Muscle layer of colon (tissue), 2 donors: ENCODE measurements around the gene MRTFB.

Experiments used
- H3K27ac ChIP-seq: one replicate; pipeline ENCODE4 v1.7.0; 2013; ENCODE audit warnings: low read depth, mild to moderate bottlenecking, low read length, moderate library complexity
- H3K27me3 ChIP-seq, 2 donors: one replicate each; pipeline ENCODE4 v1.7.0; 2013; ENCODE audit warnings: low read length in 2 of 2, mild to moderate bottlenecking in 2 of 2; ENCODE audit not compliant: insufficient read depth in 2 of 2, control insufficient read depth in 1 of 2
- H3K36me3 ChIP-seq: one replicate; pipeline ENCODE4 v1.7.0; 2013; ENCODE audit warnings: mild to moderate bottlenecking, low read length; ENCODE audit not compliant: insufficient read depth
- H3K4me1 ChIP-seq: one replicate; pipeline ENCODE4 v1.7.0; 2013; ENCODE audit warnings: mild to moderate bottlenecking, low read length; ENCODE audit not compliant: insufficient read depth
- H3K4me3 ChIP-seq, 2 donors: one replicate each; pipeline ENCODE4 v1.7.0; 2013; ENCODE audit warnings: low read length in 2 of 2, low read depth in 1 of 2, mild to moderate bottlenecking in 1 of 2, moderate library complexity in 1 of 2
- H3K9ac ChIP-seq: one replicate; pipeline ENCODE4 v1.7.0; 2013; ENCODE audit warnings: low read length
- H3K9me3 ChIP-seq: one replicate; pipeline ENCODE4 v1.7.0; 2013; ENCODE audit warnings: mild to moderate bottlenecking, low read length
- donor health status: abdominal sarcoma.
- donor health status: Adenocarcinoma of cecum.

Gene MRTFB

DNA sequence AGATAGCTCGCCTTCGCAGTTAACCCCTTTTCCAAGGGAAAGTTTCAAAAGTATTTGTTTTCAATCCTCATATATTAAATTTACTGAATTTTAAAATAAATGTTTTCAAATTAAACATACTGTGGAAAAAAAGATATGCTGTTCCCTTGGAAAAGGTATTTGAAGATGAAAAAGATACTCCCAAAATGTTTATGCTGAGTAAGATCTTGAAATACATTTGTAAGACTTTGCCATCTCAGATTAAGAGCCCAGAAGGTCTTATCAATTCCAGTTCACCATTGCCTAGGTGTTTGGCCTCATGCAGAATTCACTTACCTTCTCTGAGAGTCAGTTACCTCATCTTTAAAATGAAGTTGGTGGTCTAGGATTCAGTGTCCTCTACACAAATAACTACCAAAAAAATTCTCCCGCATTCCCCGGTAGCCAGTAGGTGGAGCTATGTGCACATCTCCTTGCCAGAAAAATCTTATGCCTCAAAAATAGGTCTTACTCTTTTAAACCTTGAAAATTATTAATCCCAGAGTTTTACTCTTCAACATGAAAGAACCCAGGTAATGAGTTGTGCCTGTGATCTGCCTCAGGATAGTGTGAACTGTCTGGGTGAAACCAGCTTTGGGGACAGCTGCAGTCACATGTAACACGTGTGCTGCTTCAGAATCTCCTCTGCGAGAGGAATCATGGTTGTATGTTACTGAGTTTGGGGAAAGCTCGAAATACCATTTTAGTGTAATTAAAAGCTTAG lies 178.3 kb downstream of the MRTFB start:
- Histone ChIP-seq H3K4me3 (no peak overlapping the region), H3K27ac (no peak overlapping the region), H3K27me3 (no peaks in the 10 kb centered on the region), H3K9me3 (no peaks in the 10 kb centered on the region), H3K9ac (no peak overlapping the region), H3K4me1 (no peaks in the 10 kb centered on the region), H3K36me3 (peaks cover 69% of the 10 kb centered on the region)

DNA sequence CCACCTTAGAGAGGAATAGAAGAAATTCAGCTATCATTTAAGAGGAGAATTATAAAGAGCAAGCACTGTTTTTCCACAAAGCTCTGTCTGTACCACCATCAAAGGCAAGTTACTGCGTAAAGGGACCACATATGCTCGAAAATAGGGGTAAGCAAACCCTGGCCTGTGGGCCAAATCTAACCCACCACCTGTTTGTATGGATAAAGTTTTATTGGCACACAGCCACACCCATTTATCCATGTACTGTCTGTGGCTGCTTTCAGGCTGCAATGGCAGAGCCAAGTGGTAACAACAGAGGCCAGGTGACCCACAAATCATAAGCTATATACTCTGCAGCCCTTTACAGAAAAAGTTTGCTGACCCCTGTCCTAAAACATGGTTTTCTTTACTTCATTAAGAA lies 180.3 kb downstream of the MRTFB start:
- peaks cover 61% of the 10 kb centered on the region for H3K36me3 ChIP-seq
- no peaks in the 10 kb centered on the region for H3K27me3 ChIP-seq
- no peak overlapping the region for H3K9ac ChIP-seq
- H3K4me3 ChIP-seq: no peak overlapping the region
- no peaks in the 10 kb centered on the region for H3K9me3 ChIP-seq
- H3K4me1 ChIP-seq: no peaks in the 10 kb centered on the region
- H3K27ac ChIP-seq: no peak overlapping the region

DNA sequence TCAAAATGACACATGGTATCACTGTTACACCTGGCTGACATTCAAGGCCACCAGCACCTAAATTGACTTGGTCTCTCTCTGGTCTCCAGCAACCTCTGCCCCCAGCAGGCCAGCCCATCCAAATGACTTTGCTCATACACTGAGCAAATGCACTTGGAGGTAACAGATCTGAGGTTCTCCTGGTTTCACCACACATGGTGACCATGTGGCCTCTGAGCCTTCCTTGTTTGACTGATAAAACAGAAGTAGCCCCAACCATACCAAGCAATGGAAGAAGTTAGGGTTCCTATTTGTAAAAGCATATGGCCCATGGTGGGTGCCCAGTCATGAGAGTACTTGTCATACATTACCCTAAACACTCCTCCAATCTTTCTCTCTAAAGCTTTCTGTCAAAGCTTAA lies 181.7 kb downstream of the MRTFB start:
- Histone ChIP-seq H3K4me3 (no peak overlapping the region), H3K27me3 (no peaks in the 10 kb centered on the region), H3K9ac (no peak overlapping the region), H3K9me3 (no peaks in the 10 kb centered on the region), H3K27ac (no peak overlapping the region), H3K4me1 (no peaks in the 10 kb centered on the region), H3K36me3 (peaks cover 55% of the 10 kb centered on the region)

DNA sequence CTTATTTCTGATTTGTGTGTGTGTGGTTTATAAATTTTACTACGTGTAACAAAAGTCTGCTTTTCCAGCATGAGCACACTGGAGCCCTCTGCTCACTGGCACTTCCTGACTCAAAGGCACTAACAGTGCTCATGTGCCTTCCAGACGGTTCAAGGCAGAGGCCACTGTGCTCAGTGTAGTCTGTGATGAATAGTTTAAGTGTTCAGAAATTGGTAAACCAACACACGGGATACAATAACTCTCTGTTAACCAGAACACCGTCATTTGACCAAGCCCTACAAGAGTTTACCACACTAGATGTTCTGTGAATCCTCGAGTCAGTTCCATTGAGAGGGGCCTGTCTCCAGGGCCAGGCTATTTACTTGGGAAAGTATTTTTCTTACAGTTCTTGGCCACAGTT lies 191.9 kb downstream of the MRTFB start:
- H3K36me3 ChIP-seq: peaks cover 41% of the 10 kb centered on the region

DNA sequence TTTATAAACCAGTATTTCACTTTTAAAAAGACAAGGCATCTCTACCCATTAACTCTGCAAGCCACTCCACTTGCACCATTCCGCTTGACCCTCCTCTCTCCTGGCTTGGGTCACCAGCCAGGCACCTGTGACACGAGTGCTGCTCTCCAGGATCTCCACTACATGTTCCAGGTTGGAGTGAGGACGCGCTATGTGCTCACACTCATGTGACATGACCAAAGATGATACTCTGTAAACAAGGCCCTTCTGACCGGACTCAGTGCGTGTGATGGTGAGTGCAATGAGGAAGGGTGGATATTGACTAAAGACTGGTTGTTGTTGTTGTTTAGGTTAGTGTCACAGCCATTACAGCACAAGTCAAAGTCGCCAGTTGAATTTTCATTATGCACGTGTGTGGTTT lies 192.7 kb downstream of the MRTFB start:
- H3K36me3 ChIP-seq: peaks cover 38% of the 10 kb centered on the region
- no peaks in the 10 kb centered on the region for H3K4me1 ChIP-seq
- H3K9ac ChIP-seq: no peak overlapping the region
- no peaks in the 10 kb centered on the region for H3K9me3 ChIP-seq
- no peak overlapping the region for H3K27ac ChIP-seq
- no peak overlapping the region for H3K4me3 ChIP-seq
- H3K27me3 ChIP-seq: no peaks in the 10 kb centered on the region

More for the DNA sequence above, 191.9 kb downstream of the MRTFB start:
- Histone ChIP-seq H3K27ac (no peak overlapping the region), H3K9me3 (no peaks in the 10 kb centered on the region), H3K9ac (no peak overlapping the region), H3K4me1 (no peaks in the 10 kb centered on the region), H3K27me3 (no peaks in the 10 kb centered on the region), H3K4me3 (no peak overlapping the region)

DNA sequence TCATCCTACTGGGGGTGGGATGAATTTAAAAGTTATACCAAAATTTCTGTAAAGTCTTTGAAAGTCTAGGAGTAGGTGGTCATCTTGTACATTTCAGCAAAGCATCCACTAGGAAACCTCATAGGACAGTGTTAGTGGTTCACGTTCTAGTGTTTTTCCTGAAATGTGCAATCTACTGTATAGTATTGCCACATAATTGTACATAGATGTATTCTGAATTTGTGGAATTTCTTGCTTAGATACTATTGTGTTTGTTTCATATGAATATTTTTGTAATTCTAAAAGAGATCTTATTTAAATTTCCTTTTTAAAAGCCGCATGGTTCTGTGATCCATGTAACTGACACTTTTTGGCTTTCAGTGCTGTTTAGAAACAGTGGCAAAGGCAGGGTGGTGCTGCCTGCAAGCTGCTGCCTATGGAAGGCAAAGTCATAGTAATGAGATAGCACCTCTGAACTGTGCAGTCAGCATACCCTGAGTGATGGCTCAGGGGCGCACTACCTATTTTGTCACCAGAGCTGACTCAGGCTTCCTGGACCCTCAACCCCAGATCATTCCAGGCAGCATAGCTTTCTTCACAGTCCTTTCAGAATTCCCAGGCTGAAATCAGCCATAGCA lies 193.3 kb downstream of the MRTFB start:
- H3K4me1 ChIP-seq: no peaks in the 10 kb centered on the region
- H3K27me3 ChIP-seq: no peaks in the 10 kb centered on the region
- H3K4me3 ChIP-seq: no peak overlapping the region
- H3K9ac ChIP-seq: no peak overlapping the region
- no peaks in the 10 kb centered on the region for H3K9me3 ChIP-seq
- H3K36me3 ChIP-seq: peaks cover 38% of the 10 kb centered on the region
- H3K27ac ChIP-seq: no peak overlapping the region

DNA sequence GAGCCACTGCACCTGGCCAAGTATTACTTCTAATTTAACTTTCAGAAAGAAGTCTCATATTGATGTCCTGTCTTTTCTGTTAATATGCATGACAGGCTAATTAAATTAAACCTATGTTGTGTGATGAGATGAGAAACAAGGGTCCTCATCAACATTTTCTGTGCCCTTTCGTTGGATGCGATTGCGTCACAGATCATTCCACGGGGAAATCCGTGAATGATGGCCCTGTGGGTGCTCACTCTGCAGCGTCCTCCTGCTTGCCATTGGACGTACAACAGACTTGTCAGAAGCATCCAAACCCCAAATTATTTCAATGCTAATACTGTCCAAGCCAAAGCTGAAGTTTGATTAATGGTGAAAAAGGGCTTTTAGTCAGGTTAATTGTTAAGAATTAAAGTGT lies 197.0 kb downstream of the MRTFB start:
- H3K27me3 ChIP-seq: no peaks in the 10 kb centered on the region
- no peak overlapping the region for H3K9ac ChIP-seq
- no peaks in the 10 kb centered on the region for H3K4me1 ChIP-seq
- H3K9me3 ChIP-seq: no peaks in the 10 kb centered on the region
- no peak overlapping the region for H3K27ac ChIP-seq
- no peak overlapping the region for H3K4me3 ChIP-seq
- H3K36me3 ChIP-seq: peaks cover 24% of the 10 kb centered on the region

DNA sequence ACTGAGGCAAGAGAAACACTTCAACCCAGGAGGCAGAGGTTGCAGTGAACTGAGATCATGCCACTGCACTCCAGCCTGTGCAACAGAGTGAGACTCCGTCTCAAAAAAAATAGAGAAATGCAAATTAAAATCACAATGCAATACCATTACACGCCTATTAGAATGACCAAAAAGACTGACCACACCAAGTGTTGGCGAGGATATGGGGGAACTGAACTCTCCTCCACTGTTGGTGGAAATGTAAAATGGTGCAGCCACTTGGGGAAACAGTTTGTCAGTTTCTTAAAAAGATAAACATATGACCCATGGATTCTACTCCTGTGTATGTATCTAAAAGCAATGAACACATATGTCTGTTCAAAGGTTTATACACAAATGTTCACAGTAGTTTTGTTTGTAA lies 204.8 kb downstream of the MRTFB start:
- Histone ChIP-seq H3K4me3 (no peak overlapping the region), H3K4me1 (no peaks in the 10 kb centered on the region), H3K27ac (no peak overlapping the region), H3K9me3 (no peaks in the 10 kb centered on the region), H3K27me3 (no peaks in the 10 kb centered on the region), H3K9ac (no peak overlapping the region), H3K36me3 (no peaks in the 10 kb centered on the region)

DNA sequence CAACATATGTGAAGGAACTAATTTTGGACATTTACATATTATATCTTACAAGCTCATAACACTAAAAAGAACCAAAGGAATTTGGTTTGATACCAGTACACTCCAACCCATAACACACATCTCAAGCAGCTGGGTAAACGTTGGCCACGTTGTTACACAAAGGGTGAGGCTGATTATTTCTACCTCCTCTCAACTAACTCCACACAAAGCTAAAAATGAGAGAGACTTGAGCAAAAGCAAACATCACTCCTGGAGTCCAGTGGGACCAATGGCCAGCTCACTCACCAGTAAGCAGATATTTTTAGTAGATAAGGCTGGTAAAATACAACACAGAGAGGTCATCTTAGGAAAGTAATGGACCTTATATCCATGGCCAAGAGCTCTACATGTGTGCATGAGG lies 207.6 kb downstream of the MRTFB start:
- no peaks in the 10 kb centered on the region for H3K36me3 ChIP-seq
- H3K4me3 ChIP-seq: no peak overlapping the region
- H3K27me3 ChIP-seq: no peaks in the 10 kb centered on the region
- no peak overlapping the region for H3K9ac ChIP-seq
- no peaks in the 10 kb centered on the region for H3K9me3 ChIP-seq
- H3K4me1 ChIP-seq: no peaks in the 10 kb centered on the region
- no peak overlapping the region for H3K27ac ChIP-seq

DNA sequence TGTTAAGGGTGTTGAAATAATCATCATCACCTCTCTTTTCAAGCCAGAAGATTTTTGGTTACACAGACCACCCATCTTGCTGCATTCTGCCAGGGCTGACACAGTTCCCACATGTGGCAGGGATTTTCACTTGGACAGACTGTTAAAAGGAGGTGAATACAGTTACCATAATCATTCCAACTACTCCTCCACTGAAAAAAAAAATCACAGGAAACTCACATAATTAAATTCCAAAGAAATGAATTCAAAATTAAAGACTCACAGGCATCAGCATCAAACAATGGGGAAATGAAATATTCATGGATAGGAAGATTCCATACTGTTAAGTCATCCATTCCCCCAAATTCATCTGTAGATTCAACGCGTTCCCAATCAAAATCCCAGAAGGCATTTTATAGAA lies 209.4 kb downstream of the MRTFB start:
- no peaks in the 10 kb centered on the region for H3K27me3 ChIP-seq
- H3K4me1 ChIP-seq: no peaks in the 10 kb centered on the region
- no peak overlapping the region for H3K27ac ChIP-seq
- H3K9me3 ChIP-seq: no peaks in the 10 kb centered on the region
- H3K4me3 ChIP-seq: no peak overlapping the region
- no peaks in the 10 kb centered on the region for H3K36me3 ChIP-seq
- H3K9ac ChIP-seq: no peak overlapping the region

DNA sequence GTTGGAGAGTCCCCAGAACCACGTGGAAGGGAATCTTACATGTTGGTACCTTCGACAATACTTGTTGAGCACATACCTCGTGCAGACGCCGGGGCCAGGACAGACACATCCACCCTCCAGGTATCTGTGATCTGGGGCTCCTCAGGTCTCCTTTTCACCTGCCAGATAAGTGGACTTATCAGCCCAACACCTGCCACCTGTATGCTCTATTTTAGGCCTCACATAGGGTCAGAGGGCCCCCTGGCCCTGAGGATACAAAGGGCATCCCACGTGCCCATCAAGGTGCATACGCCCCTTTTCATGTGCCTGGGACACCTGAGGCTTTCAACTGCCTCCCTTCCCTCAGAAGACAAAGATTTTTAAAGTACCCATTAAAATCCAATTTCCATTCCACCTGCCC lies 212.7 kb downstream of the MRTFB start:
- Histone ChIP-seq H3K9ac (no peak overlapping the region), H3K4me3 (no peak overlapping the region), H3K27ac (no peak overlapping the region), H3K4me1 (peaks cover 9% of the 10 kb centered on the region), H3K9me3 (no peaks in the 10 kb centered on the region), H3K27me3 (no peaks in the 10 kb centered on the region), H3K36me3 (no peaks in the 10 kb centered on the region)

DNA sequence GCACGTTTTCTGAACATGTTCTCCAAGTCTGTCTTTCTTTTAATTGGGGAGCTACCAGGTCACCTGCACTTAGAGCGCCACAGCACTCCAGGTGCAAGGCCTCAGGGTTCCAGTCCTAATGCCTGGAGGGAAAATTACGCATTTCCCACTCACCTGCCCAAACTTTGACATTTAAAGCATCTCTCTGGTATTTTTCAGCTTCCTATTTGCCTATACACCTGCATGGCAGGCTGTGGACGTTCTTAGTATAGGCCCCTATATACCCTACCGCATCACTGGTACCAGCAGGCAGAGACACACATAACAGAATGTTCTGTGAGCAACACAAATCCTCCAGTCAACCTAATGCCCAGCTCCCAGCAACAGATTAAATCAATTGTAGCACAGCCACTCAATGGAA lies 213.3 kb downstream of the MRTFB start:
- H3K27me3 ChIP-seq: no peaks in the 10 kb centered on the region
- H3K36me3 ChIP-seq: no peaks in the 10 kb centered on the region
- H3K27ac ChIP-seq: no peak overlapping the region
- peaks cover 9% of the 10 kb centered on the region for H3K4me1 ChIP-seq
- no peaks in the 10 kb centered on the region for H3K9me3 ChIP-seq
- no peak overlapping the region for H3K4me3 ChIP-seq
- no peak overlapping the region for H3K9ac ChIP-seq
